ENCODE data around the gene COL15A1. TPM values are rescaled to one million over a fixed set of nuclear protein-coding genes. Genes with fewer than 3 reads are reported as not detected.

COL15A1 gene
- total RNA-seq, 2 experiments from 2014 or later = not detected

GRCh38 chr9:98916660-98917059 lies 27.0 kb upstream of the COL15A1 start:
- ATAC-seq = no peak
- intact Hi-C loops (cut with DNase I, micrococcal nuclease) = no loop called here
- Mint-ChIP-seq H3K27me3 (peaks cover 4% of the 10 kb centered on the region), H3K9me3 (ENCODE audit: low read depth) (no peaks in the 10 kb centered on the region), H3K4me3 (no peak overlapping the region), H3K4me1 (no peaks in the 10 kb centered on the region), H3K27ac (no peak overlapping the region), H3K36me3 (ENCODE audit: low read depth) (no peaks in the 10 kb centered on the region)
- ChIA-PET POLR2A (no interaction called here), CTCF (interaction anchor here (0.6 to 1.6 kb wide), 3 partner anchors 11 to 1227 kb away, joined by 3 read pairs; no protein-coding TSS in a partner anchor)
- DNase-seq = no peak

GRCh38 chr9:98917746-98918487 lies 25.8 kb upstream of the COL15A1 start:
- Mint-ChIP-seq H3K27me3 (peaks cover 4% of the 10 kb centered on the region), H3K9me3 (ENCODE audit: low read depth) (no peaks in the 10 kb centered on the region), H3K36me3 (ENCODE audit: low read depth) (no peaks in the 10 kb centered on the region), H3K4me1 (no peaks in the 10 kb centered on the region), H3K4me3 (no peak overlapping the region), H3K27ac (no peak overlapping the region)
- ATAC-seq (no peak), DNase-seq (no peak)
- intact Hi-C loops (cut with DNase I, micrococcal nuclease) = no loop called here
- ChIA-PET POLR2A (no interaction called here), CTCF (interaction anchor here (1.6 kb wide), 1 partner anchor 10 kb away, joined by 3 read pairs; no protein-coding TSS in a partner anchor)

DNA sequence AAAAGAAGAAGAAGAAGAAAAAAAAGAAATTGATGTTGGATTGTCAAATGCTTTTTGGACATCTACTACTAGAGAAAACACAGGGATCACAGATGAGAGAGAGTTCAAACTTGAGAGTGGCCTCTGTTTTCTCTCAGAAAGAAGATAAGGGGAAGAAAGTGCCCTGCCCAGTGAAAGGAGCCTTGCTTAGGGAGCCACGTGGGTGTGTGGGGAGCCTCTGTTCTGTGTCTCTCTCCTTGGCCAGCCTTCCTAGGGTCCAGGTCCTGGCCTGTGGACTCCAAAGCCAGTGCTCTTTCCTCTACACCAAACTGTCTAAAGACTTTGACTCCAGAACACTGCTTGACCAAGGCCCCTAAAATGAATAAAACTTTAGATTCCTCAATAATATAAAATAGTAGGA lies 22.0 kb upstream of the COL15A1 start:
- no peaks in the 10 kb centered on the region for H3K9me3 Mint-ChIP-seq (ENCODE audit: low read depth)
- H3K36me3 Mint-ChIP-seq (ENCODE audit: low read depth) = no peaks in the 10 kb centered on the region
- ChIA-PET CTCF (no interaction called here), POLR2A (no interaction called here)
- intact Hi-C loops (cut with DNase I, micrococcal nuclease) = no loop called here
- DNase-seq (no peak), ATAC-seq (no peak)
- H3K4me3 Mint-ChIP-seq = no peak overlapping the region
- H3K4me1 Mint-ChIP-seq = no peaks in the 10 kb centered on the region
- peaks cover 2% of the 10 kb centered on the region for H3K27me3 Mint-ChIP-seq
- no peak overlapping the region for H3K27ac Mint-ChIP-seq

- H3K27ac Mint-ChIP-seq = no peak overlapping the region
- no peaks in the 10 kb centered on the region for H3K4me1 Mint-ChIP-seq
- ChIA-PET CTCF (interaction anchor here (0.6 kb wide), 1 partner anchor 432 kb away, joined by 3 read pairs; no protein-coding TSS in a partner anchor), POLR2A (no interaction called here)
- intact Hi-C loops (cut with DNase I, micrococcal nuclease) = no loop called here
- DNase-seq = no peak
- no peak for ATAC-seq
- no peaks in the 10 kb centered on the region for H3K9me3 Mint-ChIP-seq (ENCODE audit: low read depth)
- peaks cover 4% of the 10 kb centered on the region for H3K27me3 Mint-ChIP-seq
- no peak overlapping the region for H3K4me3 Mint-ChIP-seq
- H3K36me3 Mint-ChIP-seq (ENCODE audit: low read depth) = no peaks in the 10 kb centered on the region
Observed at GRCh38 chr9:98922721-98923435, 20.8 kb upstream of the COL15A1 start.

DNA sequence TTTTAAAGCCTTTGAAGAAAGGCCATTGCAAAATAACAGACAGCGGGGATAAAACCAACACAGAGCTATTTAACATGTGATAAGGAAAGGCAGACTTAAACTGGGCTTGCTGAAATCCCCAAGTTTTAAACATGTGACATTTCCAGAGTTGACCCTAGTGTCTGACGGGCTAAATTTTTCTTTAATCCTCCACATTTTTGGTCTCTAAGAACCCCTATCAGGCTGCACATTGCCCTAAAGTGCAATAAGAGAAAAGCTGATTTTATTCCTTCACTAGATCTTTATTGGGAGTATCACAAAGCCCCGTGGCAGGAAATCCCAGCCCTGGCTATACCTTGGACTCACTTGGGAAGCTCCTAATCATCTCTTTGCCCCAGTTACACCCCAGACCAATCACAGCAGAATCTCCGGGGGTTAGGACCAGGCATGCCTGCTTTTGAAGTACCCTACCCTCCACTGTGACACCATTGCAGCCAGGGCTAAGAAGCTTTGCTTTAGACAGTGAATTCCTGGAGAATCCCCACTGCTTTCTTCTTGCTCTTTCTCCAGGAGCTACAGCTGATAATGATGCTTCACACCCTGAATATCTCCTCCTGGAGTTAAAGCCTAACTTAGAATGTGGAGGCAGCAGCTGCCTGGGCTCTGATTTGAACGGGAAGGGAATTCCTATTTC lies 20.1 kb upstream of the COL15A1 start:
- Mint-ChIP-seq H3K4me3 (no peak overlapping the region), H3K9me3 (ENCODE audit: low read depth) (no peaks in the 10 kb centered on the region), H3K4me1 (no peaks in the 10 kb centered on the region), H3K36me3 (ENCODE audit: low read depth) (no peaks in the 10 kb centered on the region), H3K27ac (no peak overlapping the region), H3K27me3 (peaks cover 7% of the 10 kb centered on the region)
- DNase-seq (no peak), ATAC-seq (no peak)
- intact Hi-C loops (cut with DNase I, micrococcal nuclease) = no loop called here
- ChIA-PET CTCF (interaction anchor here (0.6 kb wide), 2 partner anchors 211 to 433 kb away, joined by 3 to 4 read pairs; no protein-coding TSS in a partner anchor), POLR2A (no interaction called here)

DNA sequence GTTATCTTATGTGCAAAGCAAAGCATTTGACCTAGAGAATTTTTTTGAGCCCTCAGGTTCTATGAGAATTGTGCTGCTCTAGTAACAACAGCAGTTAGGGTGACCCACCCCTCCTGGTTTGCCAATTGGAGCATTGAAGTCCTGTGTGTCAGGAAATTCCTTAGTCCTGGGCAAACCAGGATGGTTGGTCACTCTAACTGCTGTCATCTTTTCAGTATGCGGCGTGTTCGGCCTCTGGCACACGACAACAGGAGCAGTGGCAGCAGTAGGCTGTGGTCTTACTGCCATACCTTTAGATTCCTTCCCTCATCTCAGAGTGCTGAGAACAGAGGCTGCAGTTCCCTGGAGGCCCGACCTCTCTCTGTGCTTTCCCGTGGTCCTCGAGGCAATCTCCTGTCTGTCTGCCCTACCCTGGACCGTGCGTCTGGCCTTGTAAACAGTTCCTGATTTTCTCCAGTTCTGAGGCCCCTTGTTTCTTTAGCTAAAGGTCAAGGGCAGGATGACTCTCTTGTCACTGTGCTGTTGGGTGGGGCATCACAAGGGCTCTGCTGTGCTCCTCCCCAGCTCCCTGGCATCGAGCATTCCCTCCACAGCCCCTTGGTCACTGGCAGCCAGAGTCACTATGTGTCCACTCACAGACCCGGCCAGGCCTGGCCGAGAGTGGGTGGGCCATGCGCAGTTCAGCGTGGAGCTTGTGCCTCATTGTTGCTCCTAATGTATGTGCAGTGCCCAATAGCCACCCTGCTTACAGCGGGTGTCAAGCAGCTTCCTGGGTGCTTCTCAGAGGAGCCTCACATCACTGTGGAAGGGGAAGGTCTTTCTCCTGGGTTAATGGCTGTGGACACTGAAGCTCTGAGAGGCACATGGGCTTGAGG lies 18.5 kb upstream of the COL15A1 start:
- H3K9me3 Mint-ChIP-seq (ENCODE audit: low read depth) = no peaks in the 10 kb centered on the region
- ChIA-PET POLR2A (no interaction called here), CTCF (no interaction called here)
- H3K27me3 Mint-ChIP-seq = peaks cover 7% of the 10 kb centered on the region
- no peaks in the 10 kb centered on the region for H3K36me3 Mint-ChIP-seq (ENCODE audit: low read depth)
- no peak overlapping the region for H3K27ac Mint-ChIP-seq
- no peak overlapping the region for H3K4me3 Mint-ChIP-seq
- no peaks in the 10 kb centered on the region for H3K4me1 Mint-ChIP-seq
- DNase-seq = no peak
- ATAC-seq = no peak
- intact Hi-C loops (cut with DNase I, micrococcal nuclease) = no loop called here

DNA sequence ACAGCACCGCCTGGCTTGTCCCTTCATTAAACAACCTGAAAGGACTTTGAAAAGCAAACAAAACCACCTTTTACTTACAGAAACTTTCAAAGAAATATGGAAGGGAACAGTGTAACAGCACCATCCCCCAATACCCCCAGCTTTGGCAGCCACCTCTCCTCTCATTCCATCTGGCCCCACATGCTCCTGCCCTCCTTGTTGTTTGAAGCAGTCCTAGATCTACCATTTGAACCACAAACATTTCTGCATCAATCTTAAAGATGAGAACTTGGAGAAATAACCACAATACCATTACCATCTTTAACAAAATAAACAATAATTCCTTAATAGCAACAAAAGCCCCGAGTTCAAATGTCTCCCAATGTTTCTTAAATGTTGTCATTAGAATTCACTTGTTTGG lies 17.8 kb upstream of the COL15A1 start:
- no peak overlapping the region for H3K27ac Mint-ChIP-seq
- DNase-seq (no peak), ATAC-seq (no peak)
- H3K4me1 Mint-ChIP-seq = no peaks in the 10 kb centered on the region
- ChIA-PET POLR2A (no interaction called here), CTCF (no interaction called here)
- H3K9me3 Mint-ChIP-seq (ENCODE audit: low read depth) = no peaks in the 10 kb centered on the region
- no peaks in the 10 kb centered on the region for H3K36me3 Mint-ChIP-seq (ENCODE audit: low read depth)
- H3K27me3 Mint-ChIP-seq = peaks cover 7% of the 10 kb centered on the region
- H3K4me3 Mint-ChIP-seq = no peak overlapping the region
- intact Hi-C loops (cut with DNase I, micrococcal nuclease) = no loop called here

GRCh38 chr9:98927724-98928123 lies 16.0 kb upstream of the COL15A1 start:
- H3K4me1 Mint-ChIP-seq = no peaks in the 10 kb centered on the region
- ATAC-seq = no peak
- no peak overlapping the region for H3K4me3 Mint-ChIP-seq
- H3K9me3 Mint-ChIP-seq (ENCODE audit: low read depth) = no peaks in the 10 kb centered on the region
- H3K27me3 Mint-ChIP-seq = peaks cover 7% of the 10 kb centered on the region
- POLR2A ChIA-PET = no interaction called here
- no peaks in the 10 kb centered on the region for H3K36me3 Mint-ChIP-seq (ENCODE audit: low read depth)
- H3K27ac Mint-ChIP-seq = no peak overlapping the region
- CTCF ChIA-PET = interaction anchor here (0.8 to 0.9 kb wide), 2 partner anchors 9 to 11 kb away, joined by 3 read pairs; no protein-coding TSS in a partner anchor
- intact Hi-C loops (cut with DNase I, micrococcal nuclease) = no loop called here
- no peak for DNase-seq

DNA sequence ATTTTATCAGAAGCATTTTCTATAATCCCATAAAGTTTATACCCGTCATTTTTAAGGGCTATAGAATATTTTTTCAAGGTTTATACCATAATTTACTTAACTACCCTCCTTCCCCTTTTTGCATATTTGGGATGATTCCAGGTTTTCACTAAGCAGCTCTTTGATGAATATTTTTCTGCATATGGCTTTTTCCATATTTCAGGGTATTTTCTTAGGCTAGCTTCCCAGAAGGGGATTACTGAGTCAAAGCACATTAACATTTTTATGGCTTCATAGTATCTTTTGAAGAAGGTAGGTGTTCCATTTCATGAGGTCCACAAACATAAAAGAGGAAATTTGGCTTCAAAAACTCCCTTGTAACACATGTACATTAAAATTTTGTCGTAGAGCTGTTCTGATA lies 14.6 kb upstream of the COL15A1 start:
- Mint-ChIP-seq H3K4me1 (no peaks in the 10 kb centered on the region), H3K9me3 (ENCODE audit: low read depth) (no peaks in the 10 kb centered on the region), H3K27me3 (peaks cover 7% of the 10 kb centered on the region), H3K4me3 (no peak overlapping the region), H3K36me3 (ENCODE audit: low read depth) (no peaks in the 10 kb centered on the region), H3K27ac (no peak overlapping the region)
- ATAC-seq (no peak), DNase-seq (no peak)
- CTCF ChIA-PET = interaction anchor here (0.9 to 1.2 kb wide), 2 partner anchors 81 to 212 kb away, joined by 3 to 4 read pairs; no protein-coding TSS in a partner anchor
- intact Hi-C loops (cut with DNase I, micrococcal nuclease) = no loop called here
- POLR2A ChIA-PET = no interaction called here

GRCh38 chr9:98929895-98930341 lies 13.8 kb upstream of the COL15A1 start:
- POLR2A ChIA-PET = no interaction called here
- no peak overlapping the region for H3K4me3 Mint-ChIP-seq
- CTCF ChIA-PET = interaction anchor here (1.2 kb wide), 1 partner anchor 211 kb away, joined by 4 read pairs; no protein-coding TSS in a partner anchor
- no peaks in the 10 kb centered on the region for H3K36me3 Mint-ChIP-seq (ENCODE audit: low read depth)
- peaks cover 9% of the 10 kb centered on the region for H3K27me3 Mint-ChIP-seq
- H3K27ac Mint-ChIP-seq = no peak overlapping the region
- no peaks in the 10 kb centered on the region for H3K4me1 Mint-ChIP-seq
- no peak for DNase-seq
- intact Hi-C loops (cut with DNase I, micrococcal nuclease) = loop anchor here in 1 of 2 experiments (10.0 kb wide), 2 partner anchors 55 to 65 kb away; no protein-coding TSS in a partner anchor
- no peaks in the 10 kb centered on the region for H3K9me3 Mint-ChIP-seq (ENCODE audit: low read depth)
- ATAC-seq = no peak

DNA sequence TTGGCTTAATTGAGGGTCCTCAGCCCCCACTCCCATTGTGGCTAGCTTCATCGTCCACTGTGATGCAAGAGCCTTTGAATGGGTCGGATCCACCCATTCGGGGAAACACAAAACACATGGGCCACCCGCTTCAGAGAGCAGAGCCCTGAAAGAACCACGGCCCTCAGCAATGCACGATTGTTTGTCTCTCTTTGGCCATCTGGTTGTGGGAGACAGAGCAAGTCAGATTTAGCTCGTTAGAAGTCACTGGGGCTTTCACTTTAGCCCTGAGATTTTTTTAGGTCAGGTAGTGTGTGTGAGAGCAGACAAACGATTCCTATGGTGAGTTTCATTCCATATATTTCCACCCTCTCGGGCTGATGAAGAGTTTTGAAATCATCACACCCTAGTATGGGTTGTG lies 12.9 kb upstream of the COL15A1 start:
- ChIA-PET POLR2A (no interaction called here), CTCF (no interaction called here)
- no peak for DNase-seq
- Mint-ChIP-seq H3K27ac (no peak overlapping the region), H3K9me3 (ENCODE audit: low read depth) (no peaks in the 10 kb centered on the region), H3K4me1 (no peaks in the 10 kb centered on the region), H3K36me3 (ENCODE audit: low read depth) (no peaks in the 10 kb centered on the region), H3K27me3 (peaks cover 14% of the 10 kb centered on the region), H3K4me3 (no peak overlapping the region)
- no peak for ATAC-seq
- intact Hi-C loops (cut with DNase I, micrococcal nuclease) = loop anchor here in 1 of 2 experiments (10.0 kb wide), 2 partner anchors 56 to 64 kb away; no protein-coding TSS in a partner anchor

All from activated CD4-positive, alpha-beta T cell treated with anti-CD3 and anti-CD28 coated beads for 36 hours (primary cell).